Stimulated activated CD8-positive, alpha-beta memory T cell treated with anti-CD3 and anti-CD28 coated beads, Interleukin-12 subunit alpha, Interleukin-12 subunit beta, amount 100 ng/mL, for 24 hours (primary cell): Measurements from ENCODE around the gene PRPF8.

Experiments
- DNase-seq: peaks from one replicate; pipeline ENCODE4 v3.0.0-alpha.2; 2020; ENCODE audit errors: extremely low read depth

Gene PRPF8

GRCh38 chr17:1644493-1645206 lies 40.0 kb downstream of the PRPF8 start:
- DNase-seq = no peak

DNA sequence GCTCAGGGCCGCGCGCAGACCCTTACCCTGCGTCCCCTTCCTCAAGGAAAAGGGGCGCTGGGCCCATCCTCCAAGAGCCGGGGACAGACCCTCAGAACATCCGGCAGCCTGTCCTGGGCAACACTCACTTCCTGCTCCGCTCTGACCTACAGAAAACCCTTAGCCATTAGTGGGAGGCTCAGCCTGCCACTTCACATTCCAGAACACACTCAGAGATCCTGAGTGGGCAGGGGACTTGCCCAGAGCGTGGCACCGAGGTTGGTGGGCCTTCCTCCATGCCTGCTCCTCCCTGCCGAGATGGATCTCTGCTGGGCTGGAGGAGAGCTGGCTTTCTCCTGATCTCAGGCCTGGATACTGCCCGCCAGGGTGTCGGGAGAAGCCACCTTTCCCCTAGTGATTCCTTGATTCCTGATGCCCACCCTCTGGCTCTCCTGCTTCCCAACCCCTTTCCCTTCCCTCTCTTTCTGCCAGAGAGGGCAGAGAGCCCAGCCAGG lies 40.6 kb downstream of the PRPF8 start:
- DNase-seq = no peak

- no peak for DNase-seq
Measured at GRCh38 chr17:1643293-1643998, 41.2 kb downstream of the PRPF8 start.

GRCh38 chr17:1641065-1641403 lies 43.6 kb downstream of the PRPF8 start:
- DNase-seq = no peak

DNA sequence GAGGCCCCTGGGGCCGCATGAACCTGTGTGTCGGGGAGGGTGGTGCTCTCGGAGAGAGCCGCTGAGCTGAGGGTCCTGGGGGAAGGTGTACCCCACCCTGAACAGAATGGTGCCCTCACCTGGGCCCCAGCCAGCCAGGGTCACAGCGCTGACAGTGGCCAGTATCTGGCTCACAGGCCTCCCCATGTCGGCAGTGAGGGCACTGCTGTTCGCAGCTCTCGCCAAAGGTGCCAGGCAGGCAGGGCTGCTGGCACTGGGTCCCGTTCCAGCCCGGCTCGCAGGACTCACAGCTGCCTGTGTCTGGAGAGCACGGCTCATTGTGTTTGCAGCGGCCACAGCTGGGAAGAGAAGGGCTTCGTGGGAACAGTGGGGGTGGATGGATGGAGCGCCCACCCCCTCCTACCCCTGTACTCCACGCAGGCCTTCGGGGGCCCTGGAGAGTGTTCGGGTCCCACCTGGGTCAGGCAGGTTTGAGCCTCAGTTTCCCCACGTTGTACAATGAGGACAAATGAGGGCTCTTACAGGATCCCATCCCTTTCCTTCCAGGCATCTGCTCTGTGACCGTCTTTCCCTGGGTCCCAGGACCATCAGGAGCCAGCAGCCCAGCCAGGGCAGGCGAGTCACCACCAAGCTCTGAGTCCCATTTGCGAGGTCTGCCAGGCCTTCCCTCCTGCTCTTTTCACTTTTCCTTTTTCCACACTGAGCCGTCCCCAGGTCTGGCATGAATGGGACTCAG lies 44.2 kb downstream of the PRPF8 start:
- no peak for DNase-seq

- no peak for DNase-seq
Measured at GRCh38 chr17:1639549-1640180, 45.0 kb downstream of the PRPF8 start.

DNA sequence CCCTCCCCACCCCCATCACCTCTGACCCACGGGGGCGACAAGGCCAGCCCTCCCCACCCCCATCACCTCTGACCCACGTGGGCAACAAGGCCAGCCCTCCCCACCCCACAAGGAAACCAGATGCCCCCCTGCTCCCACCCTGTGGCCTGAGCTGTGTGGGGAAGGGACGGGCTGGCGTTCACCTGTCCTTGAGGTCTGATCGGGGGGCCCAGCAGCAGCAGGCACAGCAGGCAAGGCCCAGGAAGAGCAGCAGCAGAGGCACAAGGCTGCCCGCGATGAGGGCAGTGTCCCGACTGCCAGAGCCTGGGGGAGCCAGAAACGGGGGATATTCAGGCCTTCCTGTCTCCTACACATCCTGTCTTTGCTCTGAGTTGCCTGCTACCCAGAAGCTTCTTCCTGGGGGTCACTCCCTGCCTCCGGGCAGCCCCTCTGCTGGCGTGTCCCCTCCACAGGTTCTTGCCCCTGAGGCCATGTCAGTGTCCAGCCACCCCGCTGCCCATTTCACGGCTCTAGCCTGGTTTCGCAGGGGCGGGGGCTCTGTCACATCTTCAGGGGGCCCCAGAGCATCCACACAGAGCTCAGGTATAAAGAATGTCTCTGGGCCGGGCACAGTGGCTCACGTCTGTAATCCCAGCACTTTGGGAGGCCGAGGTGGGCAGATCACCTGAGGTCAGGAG lies 45.9 kb downstream of the PRPF8 start:
- DNase-seq = no peak

- DNase-seq = no peak
Measured at GRCh38 chr17:1638171-1638590, 46.5 kb downstream of the PRPF8 start.

GRCh38 chr17:1636732-1637285 lies 47.9 kb downstream of the PRPF8 start:
- DNase-seq = no peak

DNA sequence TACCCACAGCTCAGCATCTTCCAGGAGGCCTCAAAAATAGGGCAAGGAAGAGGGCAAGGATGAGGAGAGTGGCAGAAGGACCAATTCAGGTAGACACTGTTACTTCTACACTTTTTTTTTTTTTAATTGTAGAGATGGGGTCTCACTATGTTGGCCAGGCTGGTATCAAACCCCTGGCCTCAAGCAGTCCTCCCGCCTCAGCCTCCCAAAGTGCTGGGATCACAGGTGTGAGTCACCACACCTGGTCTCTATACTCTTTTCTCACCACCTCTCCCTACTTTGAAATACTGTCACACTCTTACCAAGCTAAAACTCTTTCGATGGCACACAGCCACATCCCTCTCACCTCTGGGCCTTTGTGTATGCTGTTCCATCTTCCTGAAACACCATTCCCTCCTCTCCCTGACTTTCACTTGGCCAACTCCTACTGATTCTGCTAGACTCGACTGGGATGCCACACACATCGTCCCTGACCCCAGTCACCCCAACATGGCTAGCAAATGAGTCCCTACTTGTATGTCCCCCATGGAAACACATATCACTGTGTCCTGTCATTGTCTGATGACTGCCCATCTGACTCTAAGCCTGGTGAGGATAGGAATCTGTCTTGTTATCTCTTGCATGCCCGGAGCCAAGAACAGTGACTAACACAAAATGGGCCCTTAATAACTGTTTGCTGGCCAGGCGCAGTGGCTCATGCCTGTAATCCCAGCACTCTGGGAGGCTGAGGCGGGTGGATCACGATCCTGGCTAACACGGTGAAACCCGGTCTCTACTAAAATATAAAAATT lies 48.8 kb downstream of the PRPF8 start:
- no peak for DNase-seq

- DNase-seq = no peak
Measured at GRCh38 chr17:1634841-1635650, 49.6 kb downstream of the PRPF8 start.

DNA sequence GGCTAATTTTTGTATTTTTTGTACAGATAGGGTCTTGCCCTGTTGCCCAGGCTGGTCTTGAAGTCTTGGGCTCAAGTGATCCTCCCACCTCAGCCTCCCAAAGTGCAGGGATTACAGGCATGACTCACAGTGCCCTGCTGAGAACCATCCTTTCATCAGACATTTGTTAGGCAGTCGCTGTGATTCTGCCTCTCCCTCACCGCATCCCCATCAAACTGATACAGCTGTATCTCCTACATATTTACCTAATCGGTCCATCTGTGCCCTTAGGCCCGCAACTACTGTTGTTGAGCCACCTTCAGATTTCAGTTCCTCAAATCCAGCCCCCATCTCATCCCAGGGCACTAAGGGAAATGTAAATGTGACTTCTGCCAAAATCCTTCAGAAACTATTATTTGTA lies 54.0 kb downstream of the PRPF8 start:
- DNase-seq = no peak

GRCh38 chr17:1629504-1630310 lies 55.0 kb downstream of the PRPF8 start:
- DNase-seq = no peak

DNA sequence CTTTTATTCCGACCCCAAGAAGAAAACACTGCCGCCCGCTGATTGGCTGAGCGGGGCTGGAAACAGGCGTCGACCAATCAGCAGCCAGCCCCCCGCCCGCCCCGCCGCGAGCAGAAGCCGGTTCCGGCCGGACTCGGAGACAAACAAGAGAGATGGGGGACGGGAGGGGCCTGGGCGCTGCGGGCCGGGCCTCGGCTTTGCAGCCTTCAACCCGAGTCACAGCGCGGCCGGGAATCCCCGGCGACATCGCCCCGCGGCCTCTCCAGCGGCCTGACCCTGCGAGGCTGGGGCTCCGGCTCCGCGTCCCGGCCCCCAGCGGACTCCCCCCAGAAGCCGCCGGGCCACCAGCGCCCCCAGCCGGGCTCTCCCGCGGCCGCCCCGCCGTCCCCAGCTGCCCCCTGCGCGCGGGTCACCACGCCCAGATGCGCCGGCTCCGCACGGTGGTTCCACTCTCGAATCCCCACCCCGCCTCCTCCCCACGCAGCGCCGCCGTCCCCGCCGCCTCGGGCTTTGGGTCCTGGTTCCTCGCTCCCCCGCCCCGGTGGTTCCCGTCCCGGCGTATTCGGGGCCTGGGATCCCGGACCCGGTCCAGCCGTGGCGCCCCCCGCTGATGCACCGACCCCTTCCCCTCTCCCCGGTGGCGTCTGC lies 55.7 kb downstream of the PRPF8 start:
- DNase-seq = peak; percentile 69

- DNase-seq = no peak
Measured at GRCh38 chr17:1627982-1628855, 56.4 kb downstream of the PRPF8 start, which contains the start of gene SLC43A2. SLC43A2 (minus strand) TSS chr17:1628834; CDS start chr17:1627874, 960 bp downstream.

GRCh38 chr17:1627182-1627981 lies 57.3 kb downstream of the PRPF8 start:
- no peak for DNase-seq
